Epithelial cell of esophagus (primary cell): ENCODE data around the gene TMC5.
"Not testable (repeated sequence)": the region's sequence is repeated elsewhere in the genome, so short reads cannot be mapped to it uniquely, and the experiment has no call there.

ENCODE experiments used
- DNase-seq: peaks from one replicate; pipeline ENCODE4 v3.0.0; 2010; ENCODE audit warnings: low read depth
- H3K4me3 ChIP-seq: 2 replicates; pipeline ENCODE4 v1.5.1; 2011; ENCODE audit warnings: mild to moderate bottlenecking, low read length, control low read depth
- CTCF ChIP-seq: IDR thresholded peaks from 2 replicates; pipeline ENCODE4 v1.5.1; 2011; ENCODE audit warnings: low read depth, mild to moderate bottlenecking, low read length, control low read depth, inconsistent platforms; ENCODE audit not compliant: insufficient read depth; ENCODE audit errors: missing control alignments

Gene TMC5

GRCh38 chr16:19392352-19392751 lies 25.3 kb upstream of the TMC5 start:
- DNase-seq = no peak
- H3K4me3 ChIP-seq = no peak overlapping the region
- no peak for TF ChIP-seq CTCF

GRCh38 chr16:19393226-19394111 lies 24.2 kb upstream of the TMC5 start:
- DNase-seq = peak; percentile 81
- no peak overlapping the region for H3K4me3 ChIP-seq
- TF ChIP-seq CTCF = no peak

- H3K4me3 ChIP-seq = not testable (repeated sequence)
- peak; percentile 47 for DNase-seq
Measured at GRCh38 chr16:19395646-19396267, 21.9 kb upstream of the TMC5 start.

GRCh38 chr16:19396555-19397011 lies 21.1 kb upstream of the TMC5 start:
- peak; percentile 68 for DNase-seq
- H3K4me3 ChIP-seq = no peak overlapping the region
- no peak for TF ChIP-seq CTCF

GRCh38 chr16:19397373-19397772 lies 20.3 kb upstream of the TMC5 start:
- H3K4me3 ChIP-seq, DNase-seq: not testable (repeated sequence)

GRCh38 chr16:19400711-19401110 lies 17.0 kb upstream of the TMC5 start:
- TF ChIP-seq CTCF = peak; percentile 2
- H3K4me3 ChIP-seq = no peak overlapping the region
- no peak for DNase-seq

- H3K4me3 ChIP-seq = no peak overlapping the region
- TF ChIP-seq CTCF = no peak
- DNase-seq = no peak
Measured at GRCh38 chr16:19406891-19407491, 10.7 kb upstream of the TMC5 start.
